Liver (tissue), 9 donors: Measurements from ENCODE around the gene POLDIP2. TPM values are rescaled to one million over a fixed set of nuclear protein-coding genes. Genes with fewer than 3 reads are reported as not detected.

Experiments
- DNase-seq: peaks from one replicate; pipeline ENCODE4 v3.0.0-alpha.2; 2017; ENCODE audit warnings: low spot score
- H3K27ac ChIP-seq, 2 donors: one replicate each; pipeline ENCODE4 v1.7.0; 2013; ENCODE audit warnings: inconsistent platforms in 2 of 2, low read length in 2 of 2, control low read depth in 1 of 2, low read depth in 1 of 2, mild to moderate bottlenecking in 1 of 2
- H3K27me3 ChIP-seq, 4 donors: one replicate each; pipeline versions ENCODE4 v1.6.1 to v1.7.0; 2013; ENCODE audit warnings: low read length in 3 of 4, inconsistent platforms in 1 of 4, mild to moderate bottlenecking in 1 of 4, moderate library complexity in 1 of 4; ENCODE audit not compliant: control insufficient read depth in 4 of 4, insufficient read depth in 4 of 4
- H3K36me3 ChIP-seq, 4 donors: one replicate each; pipeline versions ENCODE4 v1.6.1 to v1.7.0; 2013; ENCODE audit warnings: low read length in 3 of 4, mild to moderate bottlenecking in 3 of 4, low read depth in 1 of 4, moderate library complexity in 1 of 4; ENCODE audit not compliant: control insufficient read depth in 4 of 4, insufficient read depth in 3 of 4
- H3K4me1 ChIP-seq, 4 donors: one replicate each; pipeline versions ENCODE4 v1.6.1 to v1.7.0; 2013; ENCODE audit warnings: low read length in 3 of 4, mild to moderate bottlenecking in 3 of 4, moderate library complexity in 1 of 4; ENCODE audit not compliant: control insufficient read depth in 4 of 4, insufficient read depth in 4 of 4
- H3K4me3 ChIP-seq, 3 donors: one replicate each; pipeline versions ENCODE4 v1.6.1 to v1.7.0; 2013; ENCODE audit warnings: low read length in 3 of 3, control low read depth in 1 of 3, low read depth in 1 of 3, mild to moderate bottlenecking in 1 of 3
- H3K9ac ChIP-seq, 2 donors: one replicate each; pipeline ENCODE4 v1.7.0; 2013; ENCODE audit warnings: low read length in 2 of 2, mild to moderate bottlenecking in 2 of 2, moderate library complexity in 2 of 2, control low read depth in 1 of 2, low read depth in 1 of 2
- H3K9me3 ChIP-seq, 4 donors: one replicate each; pipeline versions ENCODE4 v1.6.1 to v1.7.0; 2013; ENCODE audit warnings: low read length in 3 of 4; ENCODE audit not compliant: control insufficient read depth in 4 of 4
- CTCF ChIP-seq: fragments of 150-350 bp; IDR thresholded peaks from 2 replicates; pipeline ENCODE4 v1.5.1; 2017; ENCODE audit warnings: improper control_type of control experiment, low read depth, low read length; ENCODE audit not compliant: missing input control
- EGR1 ChIP-seq, 2 donors: IDR thresholded peaks; 2 replicates each; pipeline ENCODE4 v1.6.1; 2016 to 2018; ENCODE audit warnings: antibody characterized with exemption in 2 of 2, low read depth in 2 of 2
- FOXA1 ChIP-seq: IDR thresholded peaks from 2 replicates; pipeline ENCODE4 v1.6.1; 2016; ENCODE audit warnings: antibody characterized with exemption
- FOXA2 ChIP-seq: IDR thresholded peaks from 2 replicates; pipeline ENCODE4 v1.6.1; 2016; ENCODE audit warnings: antibody characterized with exemption
- GABPA ChIP-seq, 2 donors: IDR thresholded peaks in 1 of 2; conservative IDR thresholded peaks in 1 of 2; 2 replicates each; pipeline ENCODE4 v1.6.1; 2016; ENCODE audit warnings: antibody characterized with exemption in 2 of 2, mild to moderate bottlenecking in 1 of 2, moderate library complexity in 1 of 2
- HNF4A ChIP-seq, 2 donors: conservative IDR thresholded peaks; 2 replicates each; pipeline ENCODE4 v1.6.1; 2016; ENCODE audit warnings: antibody characterized with exemption in 2 of 2, mild to moderate bottlenecking in 2 of 2
- HNF4G ChIP-seq: IDR thresholded peaks from 2 replicates; pipeline ENCODE4 v1.6.1; 2016; ENCODE audit warnings: antibody characterized with exemption
- JUND ChIP-seq, 2 donors: IDR thresholded peaks; 2 replicates each; pipeline ENCODE4 v1.6.1; 2016; ENCODE audit warnings: antibody characterized with exemption in 2 of 2
- MAX ChIP-seq: IDR thresholded peaks from 2 replicates; pipeline ENCODE4 v1.6.1; 2016; ENCODE audit warnings: antibody characterized with exemption
- NR2F2 ChIP-seq: IDR thresholded peaks from 2 replicates; pipeline ENCODE4 v1.6.1; 2016; ENCODE audit warnings: antibody characterized with exemption
- RAD21 ChIP-seq, 2 donors: IDR thresholded peaks; 2 replicates each; pipeline ENCODE4 v1.6.1; 2016; ENCODE audit warnings: antibody characterized with exemption in 2 of 2, mild to moderate bottlenecking in 2 of 2
- RXRA ChIP-seq, 2 donors: IDR thresholded peaks; 2 replicates each; pipeline ENCODE4 v1.6.1; 2017 to 2018; ENCODE audit warnings: antibody characterized with exemption in 2 of 2, mild to moderate bottlenecking in 1 of 2
- SP1 ChIP-seq: IDR thresholded peaks from 2 replicates; pipeline ENCODE4 v1.6.1; 2018; ENCODE audit warnings: antibody characterized with exemption, mild to moderate bottlenecking
- TAF1 ChIP-seq: conservative IDR thresholded peaks from 2 replicates; pipeline ENCODE4 v1.6.1; 2016; ENCODE audit warnings: antibody characterized with exemption, mild to moderate bottlenecking
- YY1 ChIP-seq: IDR thresholded peaks from 2 replicates; pipeline ENCODE4 v1.6.1; 2016; ENCODE audit warnings: antibody characterized with exemption, mild to moderate bottlenecking
- ZBTB33 ChIP-seq: IDR thresholded peaks from 2 replicates; pipeline ENCODE4 v1.6.1; 2016; ENCODE audit warnings: antibody characterized with exemption
- WGBS: extraction: QIAGEN DNeasy Blood & Tissue Kit; methylation state at CpG from one replicate; pipeline ENCODE4 v1.1.7; 2013; 5-methylcytosine and 5-hydroxymethylcytosine counted together
- polyA plus RNA-seq, 2 donors: library from polyadenylated mRNA; stranded (reverse) in 1 of 2; unstranded in 1 of 2; fragments of 200-250 nt in 1 of 2; fragments of >200 nt in 1 of 2; fragmentation: Nextera tagmentation in 1 of 2; extraction: Ambion mirVana in 1 of 2; gene quantifications; one replicate each; pipeline versions ENCODE4 v1.2.1 to v1.2.3, GENCODE V29; 2013 to 2015
- total RNA-seq, 2 donors: library from RNA; depleted of rRNA; stranded (reverse); fragments of >200 nt; gene quantifications; one replicate each; pipeline ENCODE4 v1.2.3, GENCODE V29; 2014
- TF ChIP-seq, protein P1 (sequence below): IDR thresholded peaks from 2 replicates; pipeline ENCODE4 v1.6.1; 2016; ENCODE audit warnings: antibody characterized with exemption, mild to moderate bottlenecking
- TF ChIP-seq, protein P2 (sequence below): IDR thresholded peaks from 2 replicates; pipeline ENCODE4 v1.6.1; 2016; ENCODE audit warnings: antibody characterized with exemption
- donor health status: healthy.
- donor health status: healthy.
- donor health status: healthy.
- donor health status: healthy.
- donor health status: healthy.

POLDIP2 gene
- total and polyA plus RNA-seq, 4 donors: 65.5 to 150 (median 104) TPM

DNA sequence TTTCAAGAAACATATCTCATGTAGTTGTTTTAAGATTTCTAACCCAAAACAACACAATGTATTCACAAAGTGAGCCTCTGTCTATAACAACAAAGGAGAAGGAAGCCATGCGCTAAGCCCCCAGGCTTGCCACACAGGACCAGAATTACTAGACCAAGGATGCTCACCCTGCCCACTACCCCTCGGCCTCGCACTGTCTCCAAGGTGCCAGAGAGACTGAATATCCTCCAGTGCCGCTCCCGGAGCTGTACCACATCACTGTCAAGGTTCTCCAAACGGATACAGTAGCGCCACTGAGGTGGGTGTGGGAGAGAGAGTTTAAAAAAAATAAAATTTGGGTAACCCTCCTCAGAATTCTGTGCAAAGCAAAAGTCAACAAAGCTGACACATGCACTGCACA lies 7.1 kb downstream of the POLDIP2 start:
- Histone ChIP-seq H3K9ac (no peak overlapping the region), H3K27ac (no peak overlapping the region), H3K4me1 (peaks cover 17 to 51% (median 37%) of the 10 kb centered on the region in 4 donors), H3K27me3 (no peaks in the 10 kb centered on the region), H3K9me3 (no peaks in the 10 kb centered on the region), H3K4me3 (no peak overlapping the region), H3K36me3 (peaks cover 15 to 61% (median 52%) of the 10 kb centered on the region in 4 donors)
- DNase-seq: no peak
- TF ChIP-seq SP1: no peak
- no peak for TF ChIP-seq RXRA (IDR thresholded peaks at IDR 0.05)
- TF ChIP-seq RAD21 (IDR thresholded peaks at IDR 0.05): no peak
- TF ChIP-seq EGR1 (IDR thresholded peaks at IDR 0.05; ENCODE audit: low read depth in 2 of 2): no peak
- no peak for TF ChIP-seq CTCF
- TF ChIP-seq JUND (IDR thresholded peaks at IDR 0.05): no peak
- no peak for TF ChIP-seq ZBTB33
- no peak for TF ChIP-seq MAX
- no peak for TF ChIP-seq YY1
- no peak for TF ChIP-seq FOXA2
- no peak for TF ChIP-seq FOXA1
- no peak for TF ChIP-seq HNF4G
- no peak for TF ChIP-seq NR2F2
- TF ChIP-seq, protein P1, sequence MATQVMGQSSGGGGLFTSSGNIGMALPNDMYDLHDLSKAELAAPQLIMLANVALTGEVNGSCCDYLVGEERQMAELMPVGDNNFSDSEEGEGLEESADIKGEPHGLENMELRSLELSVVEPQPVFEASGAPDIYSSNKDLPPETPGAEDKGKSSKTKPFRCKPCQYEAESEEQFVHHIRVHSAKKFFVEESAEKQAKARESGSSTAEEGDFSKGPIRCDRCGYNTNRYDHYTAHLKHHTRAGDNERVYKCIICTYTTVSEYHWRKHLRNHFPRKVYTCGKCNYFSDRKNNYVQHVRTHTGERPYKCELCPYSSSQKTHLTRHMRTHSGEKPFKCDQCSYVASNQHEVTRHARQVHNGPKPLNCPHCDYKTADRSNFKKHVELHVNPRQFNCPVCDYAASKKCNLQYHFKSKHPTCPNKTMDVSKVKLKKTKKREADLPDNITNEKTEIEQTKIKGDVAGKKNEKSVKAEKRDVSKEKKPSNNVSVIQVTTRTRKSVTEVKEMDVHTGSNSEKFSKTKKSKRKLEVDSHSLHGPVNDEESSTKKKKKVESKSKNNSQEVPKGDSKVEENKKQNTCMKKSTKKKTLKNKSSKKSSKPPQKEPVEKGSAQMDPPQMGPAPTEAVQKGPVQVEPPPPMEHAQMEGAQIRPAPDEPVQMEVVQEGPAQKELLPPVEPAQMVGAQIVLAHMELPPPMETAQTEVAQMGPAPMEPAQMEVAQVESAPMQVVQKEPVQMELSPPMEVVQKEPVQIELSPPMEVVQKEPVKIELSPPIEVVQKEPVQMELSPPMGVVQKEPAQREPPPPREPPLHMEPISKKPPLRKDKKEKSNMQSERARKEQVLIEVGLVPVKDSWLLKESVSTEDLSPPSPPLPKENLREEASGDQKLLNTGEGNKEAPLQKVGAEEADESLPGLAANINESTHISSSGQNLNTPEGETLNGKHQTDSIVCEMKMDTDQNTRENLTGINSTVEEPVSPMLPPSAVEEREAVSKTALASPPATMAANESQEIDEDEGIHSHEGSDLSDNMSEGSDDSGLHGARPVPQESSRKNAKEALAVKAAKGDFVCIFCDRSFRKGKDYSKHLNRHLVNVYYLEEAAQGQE: no peak
- no peak for TF ChIP-seq HNF4A (conservative IDR thresholded peaks at IDR 0.05)
- TF ChIP-seq TAF1: no peak
- TF ChIP-seq GABPA (IDR thresholded peaks at IDR 0.05 in 1 of 2, conservative IDR thresholded peaks at IDR 0.05 in 1 of 2): no peak
- TF ChIP-seq, protein P2, sequence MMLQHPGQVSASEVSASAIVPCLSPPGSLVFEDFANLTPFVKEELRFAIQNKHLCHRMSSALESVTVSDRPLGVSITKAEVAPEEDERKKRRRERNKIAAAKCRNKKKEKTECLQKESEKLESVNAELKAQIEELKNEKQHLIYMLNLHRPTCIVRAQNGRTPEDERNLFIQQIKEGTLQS: no peak
- 96% methylated on average over 7 of the region's 7 CpGs for WGBS
